Panc1 (cell line): ENCODE measurements around the gene YAP1.

ENCODE experiments used
- POLR2AphosphoS5 ChIP-seq: IDR thresholded peaks from 2 replicates; pipeline ENCODE4 v1.6.1; 2012; ENCODE audit warnings: mild to moderate bottlenecking, low read depth, low read length, moderate library complexity
- TF ChIP-seq, protein P1 (sequence below): fragments of 450-650 bp; IDR thresholded peaks from 2 replicates; pipeline ENCODE4 v1.5.1; 2017; ENCODE audit warnings: mild to moderate bottlenecking

- TF ChIP-seq, protein P1, sequence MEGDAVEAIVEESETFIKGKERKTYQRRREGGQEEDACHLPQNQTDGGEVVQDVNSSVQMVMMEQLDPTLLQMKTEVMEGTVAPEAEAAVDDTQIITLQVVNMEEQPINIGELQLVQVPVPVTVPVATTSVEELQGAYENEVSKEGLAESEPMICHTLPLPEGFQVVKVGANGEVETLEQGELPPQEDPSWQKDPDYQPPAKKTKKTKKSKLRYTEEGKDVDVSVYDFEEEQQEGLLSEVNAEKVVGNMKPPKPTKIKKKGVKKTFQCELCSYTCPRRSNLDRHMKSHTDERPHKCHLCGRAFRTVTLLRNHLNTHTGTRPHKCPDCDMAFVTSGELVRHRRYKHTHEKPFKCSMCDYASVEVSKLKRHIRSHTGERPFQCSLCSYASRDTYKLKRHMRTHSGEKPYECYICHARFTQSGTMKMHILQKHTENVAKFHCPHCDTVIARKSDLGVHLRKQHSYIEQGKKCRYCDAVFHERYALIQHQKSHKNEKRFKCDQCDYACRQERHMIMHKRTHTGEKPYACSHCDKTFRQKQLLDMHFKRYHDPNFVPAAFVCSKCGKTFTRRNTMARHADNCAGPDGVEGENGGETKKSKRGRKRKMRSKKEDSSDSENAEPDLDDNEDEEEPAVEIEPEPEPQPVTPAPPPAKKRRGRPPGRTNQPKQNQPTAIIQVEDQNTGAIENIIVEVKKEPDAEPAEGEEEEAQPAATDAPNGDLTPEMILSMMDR: no peak
- TF ChIP-seq POLR2AphosphoS5: no peak
Measured at GRCh38 chr11:102269927-102270326, 159.7 kb downstream of the YAP1 start.
